ENCODE results near the gene MCF2L2.
A peak's percentile ranks its signal among the peaks of the same experiment; 100 is the strongest.
"Not testable (repeated sequence)": the region's sequence is repeated elsewhere in the genome, so short reads cannot be mapped to it uniquely, and the experiment has no call there.

MCF2L2 gene

GRCh38 chr3:183375787-183376186 lies 52.6 kb downstream of the MCF2L2 start:
- peaks cover 2% of the 10 kb centered on the region for H3K36me3 Mint-ChIP-seq (ENCODE audit: low read depth)
- H3K4me3 Mint-ChIP-seq = no peak overlapping the region
- no peak for ATAC-seq
- no peak for DNase-seq
- no peaks in the 10 kb centered on the region for H3K9me3 Mint-ChIP-seq
- H3K27me3 Mint-ChIP-seq = peaks cover 3% of the 10 kb centered on the region
- H3K4me1 Mint-ChIP-seq = peaks cover 50% of the 10 kb centered on the region
- peak overlapping the region; percentile 8 for H3K27ac Mint-ChIP-seq

- no peaks in the 10 kb centered on the region for H3K9me3 Mint-ChIP-seq
- peaks cover 3% of the 10 kb centered on the region for H3K27me3 Mint-ChIP-seq
- no peak overlapping the region for H3K27ac Mint-ChIP-seq
- H3K36me3 Mint-ChIP-seq (ENCODE audit: low read depth) = peaks cover 2% of the 10 kb centered on the region
- DNase-seq (no peak), ATAC-seq (no peak)
- H3K4me1 Mint-ChIP-seq = peaks cover 54% of the 10 kb centered on the region
- H3K4me3 Mint-ChIP-seq = no peak overlapping the region
Measured at GRCh38 chr3:183375337-183375736, 53.1 kb downstream of the MCF2L2 start.

GRCh38 chr3:183372911-183373310 lies 55.5 kb downstream of the MCF2L2 start:
- Mint-ChIP-seq H3K4me3 (no peak overlapping the region), H3K4me1 (peaks cover 49% of the 10 kb centered on the region), H3K27me3 (peaks cover 3% of the 10 kb centered on the region), H3K27ac (no peak overlapping the region), H3K9me3 (no peaks in the 10 kb centered on the region), H3K36me3 (ENCODE audit: low read depth) (peaks cover 3% of the 10 kb centered on the region)
- ATAC-seq (no peak), DNase-seq (no peak)

- not testable (repeated sequence) for H3K27me3 Mint-ChIP-seq; H3K9me3 Mint-ChIP-seq; H3K4me3 Mint-ChIP-seq; H3K36me3 Mint-ChIP-seq (ENCODE audit: low read depth); DNase-seq
- H3K27ac Mint-ChIP-seq = peak overlapping the region; percentile 13
- H3K4me1 Mint-ChIP-seq = peaks cover 39% of the 10 kb centered on the region
- ATAC-seq = peak; percentile 25
Measured at GRCh38 chr3:183371600-183371968, 56.8 kb downstream of the MCF2L2 start.

GRCh38 chr3:183370391-183370790 lies 58.0 kb downstream of the MCF2L2 start:
- Mint-ChIP-seq H3K27ac (peak overlapping the region; percentile 73), H3K27me3 (peaks cover 3% of the 10 kb centered on the region), H3K4me3 (no peak overlapping the region), H3K9me3 (no peaks in the 10 kb centered on the region), H3K36me3 (ENCODE audit: low read depth) (peaks cover 1% of the 10 kb centered on the region), H3K4me1 (peaks cover 39% of the 10 kb centered on the region)
- DNase-seq (no peak), ATAC-seq (no peak)

GRCh38 chr3:183369627-183370026 lies 58.8 kb downstream of the MCF2L2 start:
- ATAC-seq (no peak), DNase-seq (no peak)
- Mint-ChIP-seq H3K9me3 (no peaks in the 10 kb centered on the region), H3K4me1 (peaks cover 40% of the 10 kb centered on the region), H3K36me3 (ENCODE audit: low read depth) (peaks cover 1% of the 10 kb centered on the region), H3K4me3 (no peak overlapping the region), H3K27ac (no peak overlapping the region), H3K27me3 (peaks cover 3% of the 10 kb centered on the region)

- peaks cover 40% of the 10 kb centered on the region for H3K4me1 Mint-ChIP-seq
- H3K4me3 Mint-ChIP-seq = no peak overlapping the region
- no peak overlapping the region for H3K27ac Mint-ChIP-seq
- ATAC-seq = no peak
- peaks cover 1% of the 10 kb centered on the region for H3K36me3 Mint-ChIP-seq (ENCODE audit: low read depth)
- H3K9me3 Mint-ChIP-seq = no peaks in the 10 kb centered on the region
- peaks cover 3% of the 10 kb centered on the region for H3K27me3 Mint-ChIP-seq
- no peak for DNase-seq
Measured at GRCh38 chr3:183369117-183369516, 59.3 kb downstream of the MCF2L2 start.

GRCh38 chr3:183360971-183361624 lies 67.3 kb downstream of the MCF2L2 start:
- Mint-ChIP-seq H3K27ac (no peak overlapping the region), H3K4me3 (no peak overlapping the region), H3K27me3 (peaks cover 2% of the 10 kb centered on the region), H3K9me3 (no peaks in the 10 kb centered on the region), H3K4me1 (peaks cover 17% of the 10 kb centered on the region), H3K36me3 (ENCODE audit: low read depth) (no peaks in the 10 kb centered on the region)
- no peak for DNase-seq
- no peak for ATAC-seq

GRCh38 chr3:183359036-183359435 lies 69.4 kb downstream of the MCF2L2 start:
- H3K9me3 Mint-ChIP-seq = no peaks in the 10 kb centered on the region
- H3K36me3 Mint-ChIP-seq (ENCODE audit: low read depth) = no peaks in the 10 kb centered on the region
- no peak overlapping the region for H3K27ac Mint-ChIP-seq
- no peak for ATAC-seq
- peaks cover 6% of the 10 kb centered on the region for H3K4me1 Mint-ChIP-seq
- no peak for DNase-seq
- no peak overlapping the region for H3K4me3 Mint-ChIP-seq
- peaks cover 4% of the 10 kb centered on the region for H3K27me3 Mint-ChIP-seq

GRCh38 chr3:183357564-183358079 lies 70.8 kb downstream of the MCF2L2 start:
- Mint-ChIP-seq H3K36me3 (ENCODE audit: low read depth) (no peaks in the 10 kb centered on the region), H3K27me3 (peaks cover 4% of the 10 kb centered on the region), H3K4me1 (peaks cover 6% of the 10 kb centered on the region), H3K27ac (no peak overlapping the region), H3K9me3 (no peaks in the 10 kb centered on the region), H3K4me3 (no peak overlapping the region)
- ATAC-seq (no peak), DNase-seq (no peak)

GRCh38 chr3:183356920-183357319 lies 71.5 kb downstream of the MCF2L2 start:
- H3K4me3 Mint-ChIP-seq = no peak overlapping the region
- H3K27me3 Mint-ChIP-seq = peaks cover 4% of the 10 kb centered on the region
- DNase-seq (no peak), ATAC-seq (no peak)
- peaks cover 6% of the 10 kb centered on the region for H3K4me1 Mint-ChIP-seq
- H3K36me3 Mint-ChIP-seq (ENCODE audit: low read depth) = no peaks in the 10 kb centered on the region
- H3K27ac Mint-ChIP-seq = no peak overlapping the region
- H3K9me3 Mint-ChIP-seq = no peaks in the 10 kb centered on the region

GRCh38 chr3:183354874-183355273 lies 73.5 kb downstream of the MCF2L2 start:
- no peak for DNase-seq

GRCh38 chr3:183354325-183354831 lies 74.0 kb downstream of the MCF2L2 start:
- Mint-ChIP-seq H3K4me3 (no peak overlapping the region), H3K9me3 (no peaks in the 10 kb centered on the region), H3K36me3 (ENCODE audit: low read depth) (no peaks in the 10 kb centered on the region), H3K4me1 (peaks cover 19% of the 10 kb centered on the region), H3K27ac (no peak overlapping the region), H3K27me3 (peaks cover 4% of the 10 kb centered on the region)
- DNase-seq (no peak), ATAC-seq (no peak)

More at GRCh38 chr3:183354874-183355273, 73.5 kb downstream of the MCF2L2 start:
- H3K27ac Mint-ChIP-seq = no peak overlapping the region
- no peak for ATAC-seq
- no peaks in the 10 kb centered on the region for H3K9me3 Mint-ChIP-seq
- peaks cover 4% of the 10 kb centered on the region for H3K27me3 Mint-ChIP-seq
- H3K4me1 Mint-ChIP-seq = peaks cover 14% of the 10 kb centered on the region
- H3K36me3 Mint-ChIP-seq (ENCODE audit: low read depth) = no peaks in the 10 kb centered on the region
- H3K4me3 Mint-ChIP-seq = no peak overlapping the region

- H3K27ac Mint-ChIP-seq = no peak overlapping the region
- peaks cover 23% of the 10 kb centered on the region for H3K4me1 Mint-ChIP-seq
- no peaks in the 10 kb centered on the region for H3K9me3 Mint-ChIP-seq
- H3K27me3 Mint-ChIP-seq = peaks cover 4% of the 10 kb centered on the region
- H3K4me3 Mint-ChIP-seq = no peak overlapping the region
- ATAC-seq = no peak
- H3K36me3 Mint-ChIP-seq (ENCODE audit: low read depth) = no peaks in the 10 kb centered on the region
- no peak for DNase-seq
Measured at GRCh38 chr3:183353421-183353820, 75.0 kb downstream of the MCF2L2 start.

- Mint-ChIP-seq H3K27me3 (peaks cover 2% of the 10 kb centered on the region), H3K4me3 (no peak overlapping the region), H3K4me1 (peaks cover 23% of the 10 kb centered on the region), H3K27ac (no peak overlapping the region), H3K36me3 (ENCODE audit: low read depth) (no peaks in the 10 kb centered on the region), H3K9me3 (no peaks in the 10 kb centered on the region)
- peak; percentile 87 for ATAC-seq
- no peak for DNase-seq
Measured at GRCh38 chr3:183350164-183350563, 78.3 kb downstream of the MCF2L2 start.

All from activated naive CD8-positive, alpha-beta T cell treated with anti-CD3 and anti-CD28 coated beads, Interleukin-2, amount 50 U/mL, for 24 hours (primary cell).